Hematopoietic multipotent progenitor cell treated with erythropoietin and hydrocortisone succinate and interleukin-3 and kit ligand, for 4 days (in vitro differentiated cells): ENCODE results near the gene GANC.

Experiments used
- DNase-seq: peaks from one replicate; pipeline ENCODE4 v3.0.0-alpha.2; 2015

The GANC gene

GRCh38 chr15:42385206-42385979 is 112.4 kb downstream of the GANC start:
- DNase-seq: peak; percentile 80

- no peak for DNase-seq
These were observed 113.1 kb downstream of the GANC start for GRCh38 chr15:42385980-42386700.

- no peak for DNase-seq
These were observed 114.6 kb downstream of the GANC start for GRCh38 chr15:42387603-42388002.

GRCh38 chr15:42392309-42393024 is 119.5 kb downstream of the GANC start:
- DNase-seq: no peak

- DNase-seq: no peak
These were observed 121.1 kb downstream of the GANC start for GRCh38 chr15:42394106-42394505.

GRCh38 chr15:42395838-42396237 is 122.8 kb downstream of the GANC start:
- DNase-seq: no peak

- DNase-seq: peak; percentile 18
These were observed 128.8 kb downstream of the GANC start for GRCh38 chr15:42401544-42402454.

- peak; percentile 15 for DNase-seq
These were observed 129.6 kb downstream of the GANC start for GRCh38 chr15:42402455-42403205.

GRCh38 chr15:42403389-42403788 is 130.4 kb downstream of the GANC start:
- DNase-seq: no peak

GRCh38 chr15:42404461-42405235 is 131.6 kb downstream of the GANC start:
- no peak for DNase-seq

- DNase-seq: no peak
These were observed 133.0 kb downstream of the GANC start for GRCh38 chr15:42405863-42406482.
